OCI-LY7 (cell line): ENCODE results near the gene ST3GAL3.

Experiments
- EZH2phosphoT487 ChIP-seq: fragments of 200-600 bp; sonication (generic); IDR thresholded peaks from 2 replicates; pipeline ENCODE4 v1.6.1; 2018; ENCODE audit warnings: low read depth, borderline replicate concordance, mild to moderate bottlenecking, mixed run types, antibody characterized with exemption, low read length, moderate library complexity, mixed read lengths
- TF ChIP-seq, protein P1 (sequence below): fragments of 200-600 bp; sonication (generic); conservative IDR thresholded peaks from 2 replicates; pipeline ENCODE4 v1.5.1; 2014; ENCODE audit warnings: mild to moderate bottlenecking, antibody characterized with exemption, low read length, moderate library complexity, mixed read lengths

GRCh38 chr1:43683560-43683959, 23.8 kb upstream of the ST3GAL3 start:
- no peak for TF ChIP-seq EZH2phosphoT487
- TF ChIP-seq, protein P1, sequence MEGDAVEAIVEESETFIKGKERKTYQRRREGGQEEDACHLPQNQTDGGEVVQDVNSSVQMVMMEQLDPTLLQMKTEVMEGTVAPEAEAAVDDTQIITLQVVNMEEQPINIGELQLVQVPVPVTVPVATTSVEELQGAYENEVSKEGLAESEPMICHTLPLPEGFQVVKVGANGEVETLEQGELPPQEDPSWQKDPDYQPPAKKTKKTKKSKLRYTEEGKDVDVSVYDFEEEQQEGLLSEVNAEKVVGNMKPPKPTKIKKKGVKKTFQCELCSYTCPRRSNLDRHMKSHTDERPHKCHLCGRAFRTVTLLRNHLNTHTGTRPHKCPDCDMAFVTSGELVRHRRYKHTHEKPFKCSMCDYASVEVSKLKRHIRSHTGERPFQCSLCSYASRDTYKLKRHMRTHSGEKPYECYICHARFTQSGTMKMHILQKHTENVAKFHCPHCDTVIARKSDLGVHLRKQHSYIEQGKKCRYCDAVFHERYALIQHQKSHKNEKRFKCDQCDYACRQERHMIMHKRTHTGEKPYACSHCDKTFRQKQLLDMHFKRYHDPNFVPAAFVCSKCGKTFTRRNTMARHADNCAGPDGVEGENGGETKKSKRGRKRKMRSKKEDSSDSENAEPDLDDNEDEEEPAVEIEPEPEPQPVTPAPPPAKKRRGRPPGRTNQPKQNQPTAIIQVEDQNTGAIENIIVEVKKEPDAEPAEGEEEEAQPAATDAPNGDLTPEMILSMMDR, result no peak
